Ascending aorta (tissue), 2 donors: ENCODE data around the gene GUCY2D. TPM values are rescaled to one million over a fixed set of nuclear protein-coding genes. Genes with fewer than 3 reads are reported as not detected.

Source experiments
- DNase-seq, 2 donors: peaks; one replicate each; pipeline ENCODE4 v3.0.0-alpha.2; 2019; ENCODE audit warnings: low spot score in 2 of 2
- H3K27ac ChIP-seq, 2 donors: fragments of 200-600 bp; sonication (generic); one replicate each; pipeline ENCODE4 v1.5.1; 2016 to 2017; ENCODE audit warnings: mild to moderate bottlenecking in 1 of 2
- H3K27me3 ChIP-seq: fragments of 200-600 bp; sonication (generic); one replicate; pipeline ENCODE4 v1.5.1; 2017
- H3K36me3 ChIP-seq, 2 donors: fragments of 200-600 bp; sonication (generic); one replicate each; pipeline ENCODE4 v1.5.1; 2016
- H3K4me1 ChIP-seq, 2 donors: fragments of 200-600 bp; sonication (generic); one replicate each; pipeline ENCODE4 v1.5.1; 2016 to 2017; ENCODE audit warnings: mild to moderate bottlenecking in 1 of 2
- H3K4me3 ChIP-seq, 2 donors: fragments of 200-600 bp; sonication (generic); one replicate each; pipeline ENCODE4 v1.5.1; 2016 to 2017; ENCODE audit warnings: mild to moderate bottlenecking in 1 of 2
- H3K9me3 ChIP-seq, 2 donors: fragments of 200-600 bp; sonication (generic); one replicate each; pipeline ENCODE4 v1.5.1; 2016
- intact Hi-C: fragments of 100-400 bp; cut with DNase I; formaldehyde crosslinking; loops from one replicate; pipeline ENCODE4 v1.15.1; 2023
- total RNA-seq: library from RNA; depleted of rRNA; stranded (reverse); fragments of >200 nt; gene quantifications from one replicate; pipeline ENCODE4 v1.1.0, GENCODE V29; 2016
- TF ChIP-seq, protein P1 (sequence below), 3 experiments: fragments of 200-600 bp in 2 of 3; fragments of 450-650 bp in 1 of 3; sonication (generic) in 2 of 3; IDR thresholded peaks; one replicate each; pipeline ENCODE4 v1.5.1; 2016 to 2019; ENCODE audit warnings: antibody characterized with exemption in 3 of 3, mild to moderate bottlenecking in 1 of 3, moderate library complexity in 1 of 3

Gene GUCY2D
- total RNA-seq, 1 donor from 2014 or later: not detected

DNA sequence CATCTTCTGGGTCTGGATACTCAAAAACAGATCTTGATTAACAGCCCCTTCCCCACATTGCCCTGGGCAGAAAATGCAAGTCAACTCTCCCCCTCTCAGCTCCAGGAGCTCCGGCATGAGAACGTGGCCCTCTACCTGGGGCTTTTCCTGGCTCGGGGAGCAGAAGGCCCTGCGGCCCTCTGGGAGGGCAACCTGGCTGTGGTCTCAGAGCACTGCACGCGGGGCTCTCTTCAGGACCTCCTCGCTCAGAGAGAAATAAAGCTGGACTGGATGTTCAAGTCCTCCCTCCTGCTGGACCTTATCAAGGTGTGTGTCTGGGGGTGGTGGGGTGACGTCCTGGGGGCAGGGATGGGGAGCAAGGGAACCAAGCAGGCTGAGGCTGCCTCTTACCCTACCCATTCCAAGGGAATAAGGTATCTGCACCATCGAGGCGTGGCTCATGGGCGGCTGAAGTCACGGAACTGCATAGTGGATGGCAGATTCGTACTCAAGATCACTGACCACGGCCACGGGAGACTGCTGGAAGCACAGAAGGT lies 9.7 kb downstream of the GUCY2D start:
- H3K27me3 ChIP-seq: peaks cover 11% of the 10 kb centered on the region
- peak in 1 of 2 donors; percentile 45 for DNase-seq
- H3K4me3 ChIP-seq: no peak overlapping the region
- H3K27ac ChIP-seq: no peak overlapping the region
- no peaks in the 10 kb centered on the region for H3K36me3 ChIP-seq
- H3K4me1 ChIP-seq: peaks cover 5 to 7% of the 10 kb centered on the region in 2 donors
- no peaks in the 10 kb centered on the region for H3K9me3 ChIP-seq
- TF ChIP-seq, protein P1, sequence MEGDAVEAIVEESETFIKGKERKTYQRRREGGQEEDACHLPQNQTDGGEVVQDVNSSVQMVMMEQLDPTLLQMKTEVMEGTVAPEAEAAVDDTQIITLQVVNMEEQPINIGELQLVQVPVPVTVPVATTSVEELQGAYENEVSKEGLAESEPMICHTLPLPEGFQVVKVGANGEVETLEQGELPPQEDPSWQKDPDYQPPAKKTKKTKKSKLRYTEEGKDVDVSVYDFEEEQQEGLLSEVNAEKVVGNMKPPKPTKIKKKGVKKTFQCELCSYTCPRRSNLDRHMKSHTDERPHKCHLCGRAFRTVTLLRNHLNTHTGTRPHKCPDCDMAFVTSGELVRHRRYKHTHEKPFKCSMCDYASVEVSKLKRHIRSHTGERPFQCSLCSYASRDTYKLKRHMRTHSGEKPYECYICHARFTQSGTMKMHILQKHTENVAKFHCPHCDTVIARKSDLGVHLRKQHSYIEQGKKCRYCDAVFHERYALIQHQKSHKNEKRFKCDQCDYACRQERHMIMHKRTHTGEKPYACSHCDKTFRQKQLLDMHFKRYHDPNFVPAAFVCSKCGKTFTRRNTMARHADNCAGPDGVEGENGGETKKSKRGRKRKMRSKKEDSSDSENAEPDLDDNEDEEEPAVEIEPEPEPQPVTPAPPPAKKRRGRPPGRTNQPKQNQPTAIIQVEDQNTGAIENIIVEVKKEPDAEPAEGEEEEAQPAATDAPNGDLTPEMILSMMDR (IDR thresholded peaks at IDR 0.05): no peak
- intact Hi-C loops: no loop called here

DNA sequence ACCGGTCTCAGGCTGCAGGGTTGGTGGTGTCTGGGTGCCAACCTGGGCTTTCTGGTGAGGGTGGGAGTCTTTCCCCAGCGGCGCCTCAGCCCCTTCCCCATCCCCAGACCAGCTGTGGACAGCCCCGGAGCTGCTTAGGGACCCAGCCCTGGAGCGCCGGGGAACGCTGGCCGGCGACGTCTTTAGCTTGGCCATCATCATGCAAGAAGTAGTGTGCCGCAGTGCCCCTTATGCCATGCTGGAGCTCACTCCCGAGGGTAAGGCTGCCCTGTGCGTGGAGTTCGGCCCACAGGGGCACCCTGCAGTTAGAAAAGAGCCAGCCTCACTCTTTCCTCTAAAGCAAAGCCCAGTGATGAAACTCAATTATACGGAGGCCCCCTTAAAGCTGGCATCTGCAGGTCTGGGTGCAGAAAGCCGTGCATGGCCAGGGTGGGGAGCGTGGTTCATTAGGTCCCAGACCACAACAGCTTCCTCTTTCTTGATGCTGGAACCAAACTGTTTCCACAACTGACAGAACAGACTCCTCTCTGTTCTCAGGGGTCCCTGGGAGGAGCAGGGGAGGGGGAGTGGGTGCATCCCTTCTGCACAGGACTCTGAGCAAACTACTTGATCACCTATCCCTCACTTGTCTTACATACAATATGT lies 10.7 kb downstream of the GUCY2D start:
- Histone ChIP-seq H3K9me3 (no peaks in the 10 kb centered on the region), H3K4me1 (peaks cover 5 to 7% of the 10 kb centered on the region in 2 donors), H3K27me3 (peaks cover 11% of the 10 kb centered on the region), H3K36me3 (no peaks in the 10 kb centered on the region), H3K27ac (no peak overlapping the region), H3K4me3 (no peak overlapping the region)
- TF ChIP-seq, protein P1 (IDR thresholded peaks at IDR 0.05): no peak
- DNase-seq: peak in 1 of 2 donors; percentile 33
- intact Hi-C loops: no loop called here

DNA sequence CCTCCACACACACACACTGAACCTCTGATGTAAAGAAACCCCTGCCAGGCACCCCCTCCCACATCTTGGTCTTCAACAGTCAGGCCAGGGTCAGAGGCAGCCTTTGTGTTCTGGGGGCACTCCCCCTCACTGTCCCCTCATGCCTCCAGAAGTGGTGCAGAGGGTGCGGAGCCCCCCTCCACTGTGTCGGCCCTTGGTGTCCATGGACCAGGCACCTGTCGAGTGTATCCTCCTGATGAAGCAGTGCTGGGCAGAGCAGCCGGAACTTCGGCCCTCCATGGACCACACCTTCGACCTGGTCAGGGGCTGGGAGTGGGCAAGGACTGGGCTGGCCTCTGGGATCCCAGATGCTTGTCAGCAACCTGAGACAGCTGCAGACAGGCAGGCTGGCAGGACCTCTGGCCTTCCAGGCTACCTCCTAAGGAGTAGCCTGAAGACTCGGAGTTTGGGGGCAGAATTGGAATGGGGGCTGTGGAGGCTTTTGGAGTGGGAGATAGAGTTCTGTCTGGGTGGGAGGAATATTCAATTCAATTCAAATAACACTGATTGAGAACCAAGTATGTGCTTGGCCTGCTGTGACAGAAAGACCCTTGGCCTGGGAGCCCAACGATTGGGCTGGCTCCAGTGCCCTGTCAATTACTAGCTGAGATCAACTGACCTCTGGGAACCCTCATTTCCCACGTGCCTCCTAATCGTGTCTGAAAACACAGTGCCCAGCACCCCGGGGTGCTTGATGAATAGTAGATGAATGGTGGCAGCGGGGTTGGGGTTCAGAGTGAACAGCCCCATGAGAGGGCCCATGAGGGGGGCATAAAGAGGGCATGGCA lies 11.5 kb downstream of the GUCY2D start:
- Histone ChIP-seq H3K27me3 (peaks cover 11% of the 10 kb centered on the region), H3K4me3 (no peak overlapping the region), H3K9me3 (no peaks in the 10 kb centered on the region), H3K4me1 (peaks cover 5 to 7% of the 10 kb centered on the region in 2 donors), H3K27ac (no peak overlapping the region), H3K36me3 (no peaks in the 10 kb centered on the region)
- intact Hi-C loops: no loop called here
- TF ChIP-seq, protein P1 (IDR thresholded peaks at IDR 0.05): no peak
- DNase-seq: peak in 1 of 2 donors; percentile 58

DNA sequence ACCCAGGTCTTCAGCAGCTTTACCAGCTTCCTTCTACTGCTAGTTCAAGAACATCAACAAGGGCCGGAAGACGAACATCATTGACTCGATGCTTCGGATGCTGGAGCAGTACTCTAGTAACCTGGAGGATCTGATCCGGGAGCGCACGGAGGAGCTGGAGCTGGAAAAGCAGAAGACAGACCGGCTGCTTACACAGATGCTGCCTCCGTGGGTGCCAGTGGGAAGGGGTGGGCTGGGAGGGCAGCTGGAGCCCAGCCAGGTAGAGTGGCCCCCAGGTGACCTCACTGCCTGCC lies 12.1 kb downstream of the GUCY2D start:
- peaks cover 5 to 7% of the 10 kb centered on the region in 2 donors for H3K4me1 ChIP-seq
- H3K27me3 ChIP-seq: peaks cover 11% of the 10 kb centered on the region

DNA sequence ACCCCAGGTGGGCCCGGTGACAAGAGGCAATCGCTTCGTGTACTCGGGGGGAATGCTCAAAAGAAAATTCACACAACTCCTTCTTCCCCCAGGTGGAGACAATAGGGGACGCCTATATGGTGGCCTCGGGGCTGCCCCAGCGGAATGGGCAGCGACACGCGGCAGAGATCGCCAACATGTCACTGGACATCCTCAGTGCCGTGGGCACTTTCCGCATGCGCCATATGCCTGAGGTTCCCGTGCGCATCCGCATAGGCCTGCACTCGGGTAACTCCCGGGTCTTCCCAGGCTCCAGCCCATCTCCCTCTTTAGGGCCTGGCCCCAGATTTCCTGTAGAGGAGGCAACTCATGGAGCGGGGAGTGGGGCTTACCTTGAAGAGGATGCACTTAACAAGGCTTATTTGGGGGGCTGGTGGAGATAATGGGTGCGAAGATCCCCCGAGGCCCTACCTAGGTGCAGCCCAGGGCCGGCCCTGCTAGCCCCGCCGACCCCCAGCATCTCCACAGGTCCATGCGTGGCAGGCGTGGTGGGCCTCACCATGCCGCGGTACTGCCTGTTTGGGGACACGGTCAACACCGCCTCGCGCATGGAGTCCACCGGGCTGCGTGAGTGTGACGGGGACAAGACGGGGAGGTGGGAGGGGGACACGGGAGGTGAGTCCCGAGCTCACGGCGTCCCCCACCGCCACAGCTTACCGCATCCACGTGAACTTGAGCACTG lies 13.0 kb downstream of the GUCY2D start:
- H3K9me3 ChIP-seq: no peaks in the 10 kb centered on the region
- no peaks in the 10 kb centered on the region for H3K36me3 ChIP-seq
- DNase-seq: peak in 1 of 2 donors; percentile 56
- H3K27ac ChIP-seq: no peak overlapping the region
- TF ChIP-seq, protein P1 (IDR thresholded peaks at IDR 0.05): no peak
- peak overlapping the region in 1 of 2 donors; percentile 57 for H3K4me3 ChIP-seq
- peaks cover 5 to 7% of the 10 kb centered on the region in 2 donors for H3K4me1 ChIP-seq
- intact Hi-C loops: no loop called here
- H3K27me3 ChIP-seq: peaks cover 11% of the 10 kb centered on the region

More for the DNA sequence above, 12.1 kb downstream of the GUCY2D start:
- Histone ChIP-seq H3K9me3 (no peaks in the 10 kb centered on the region), H3K27ac (no peak overlapping the region), H3K4me3 (no peak overlapping the region), H3K36me3 (no peaks in the 10 kb centered on the region)
- no peak for DNase-seq
- intact Hi-C loops: no loop called here
- TF ChIP-seq, protein P1 (IDR thresholded peaks at IDR 0.05): no peak
